Activated naive CD4-positive, alpha-beta T cell treated with anti-CD3 and anti-CD28 coated beads for 36 hours (primary cell): ENCODE results near the gene CSH1. TPM values are rescaled to one million over a fixed set of nuclear protein-coding genes. Genes with fewer than 3 reads are reported as not detected.
"Not testable (repeated sequence)": the region's sequence is repeated elsewhere in the genome, so short reads cannot be mapped to it uniquely, and the experiment has no call there.

Experiments used
- CTCF ChIA-PET: fragments of 350-600 bp; sonication (Branson Sonifier 250); formaldehyde crosslinking; loops from one replicate; lab custom pipeline; 2021; ENCODE audit warnings: antibody characterized with exemption; lab: Charles Lee
- DNase-seq: peaks from one replicate; pipeline ENCODE4 v3.0.0-alpha.2; 2020
- H3K27ac Mint-ChIP-seq: one replicate; pipeline ENCODE4 v1.8.0; 2021; ENCODE audit warnings: mild to moderate bottlenecking, mixed read lengths
- H3K27me3 Mint-ChIP-seq: one replicate; pipeline ENCODE4 v1.8.0; 2021; ENCODE audit warnings: low read depth, mixed read lengths
- H3K36me3 Mint-ChIP-seq: one replicate; pipeline ENCODE4 v1.8.0; 2021; ENCODE audit warnings: low read depth, mixed read lengths
- H3K4me1 Mint-ChIP-seq: one replicate; pipeline ENCODE4 v1.8.0; 2021; ENCODE audit warnings: low read depth, mixed read lengths
- H3K4me3 Mint-ChIP-seq: one replicate; pipeline ENCODE4 v1.8.0; 2021; ENCODE audit warnings: mild to moderate bottlenecking, moderate library complexity, mixed read lengths
- H3K9me3 Mint-ChIP-seq: one replicate; pipeline ENCODE4 v1.8.0; 2021; ENCODE audit warnings: mixed read lengths
- intact Hi-C: fragments of 100-400 bp; cut with micrococcal nuclease; formaldehyde crosslinking; loops from one replicate; pipeline ENCODE4 v1.15.1; 2023
- total RNA-seq, 2 experiments: library from RNA; stranded (reverse); gene quantifications; one replicate each; pipeline ENCODE4 v1.2.3, GENCODE V29; 2021

Gene CSH1
- not detected for total RNA-seq

GRCh38 chr17:63896524-63897354 is at the start of gene CSH1:
CSH1 (minus strand) TSS chr17:63896574; CDS start chr17:63896511, 63 bp downstream.
- H3K9me3 Mint-ChIP-seq, H3K27me3 Mint-ChIP-seq, CTCF ChIA-PET, DNase-seq, H3K36me3 Mint-ChIP-seq, H3K4me1 Mint-ChIP-seq, intact Hi-C loops, H3K4me3 Mint-ChIP-seq, H3K27ac Mint-ChIP-seq: not testable (repeated sequence)

GRCh38 chr17:63945784-63946439 is 49.5 kb upstream of the CSH1 start:
- Mint-ChIP-seq H3K36me3 (no peaks in the 10 kb centered on the region), H3K4me3 (no peak overlapping the region), H3K9me3 (no peaks in the 10 kb centered on the region), H3K4me1 (peaks cover 8% of the 10 kb centered on the region), H3K27me3 (no peaks in the 10 kb centered on the region), H3K27ac (no peak overlapping the region)
- intact Hi-C loops, result loop anchor here (1.0 to 5.0 kb wide), 4 partner anchors 14 to 79 kb away; partner anchors contain the start of gene CD79B
- CTCF ChIA-PET, result interaction anchor here (0.5 to 3.0 kb wide), 43 partner anchors 9 to 194 kb away, joined by 3 to 76 read pairs (median 5); partner anchors contain the start of genes CD79B, CSHL1, GH1 and ICAM2
- DNase-seq, result no peak

- H3K9me3 Mint-ChIP-seq, result no peaks in the 10 kb centered on the region
- no peaks in the 10 kb centered on the region for H3K36me3 Mint-ChIP-seq
- no peak overlapping the region for H3K27ac Mint-ChIP-seq
- peaks cover 8% of the 10 kb centered on the region for H3K4me1 Mint-ChIP-seq
- H3K4me3 Mint-ChIP-seq, result no peak overlapping the region
- no peaks in the 10 kb centered on the region for H3K27me3 Mint-ChIP-seq
- no peak for DNase-seq
- intact Hi-C loops, result loop anchor here (5.0 kb wide), 1 partner anchor 47 kb away; no protein-coding TSS in a partner anchor
- CTCF ChIA-PET, result interaction anchor here (1.9 to 3.0 kb wide), 5 partner anchors 14 to 34 kb away, joined by 7 to 76 read pairs (median 21); partner anchors contain the start of genes CSHL1 and GH1
These were observed 48.5 kb upstream of the CSH1 start for GRCh38 chr17:63944736-63945499.

GRCh38 chr17:63943745-63944144 is 47.4 kb upstream of the CSH1 start:
- no peak overlapping the region for H3K27ac Mint-ChIP-seq
- DNase-seq, result no peak
- H3K36me3 Mint-ChIP-seq, result no peaks in the 10 kb centered on the region
- peaks cover 8% of the 10 kb centered on the region for H3K4me1 Mint-ChIP-seq
- H3K9me3 Mint-ChIP-seq, result no peaks in the 10 kb centered on the region
- H3K4me3 Mint-ChIP-seq, result no peak overlapping the region
- intact Hi-C loops, result no loop called here
- CTCF ChIA-PET, result no interaction called here
- H3K27me3 Mint-ChIP-seq, result no peaks in the 10 kb centered on the region

GRCh38 chr17:63942309-63942985 is 46.1 kb upstream of the CSH1 start:
- Mint-ChIP-seq H3K36me3 (no peaks in the 10 kb centered on the region), H3K27me3 (no peaks in the 10 kb centered on the region), H3K4me3 (no peak overlapping the region), H3K9me3 (no peaks in the 10 kb centered on the region), H3K4me1 (peaks cover 8% of the 10 kb centered on the region), H3K27ac (no peak overlapping the region)
- CTCF ChIA-PET, result no interaction called here
- no peak for DNase-seq
- intact Hi-C loops, result no loop called here

- no peaks in the 10 kb centered on the region for H3K9me3 Mint-ChIP-seq
- no peak overlapping the region for H3K27ac Mint-ChIP-seq
- H3K36me3 Mint-ChIP-seq, result no peaks in the 10 kb centered on the region
- H3K4me1 Mint-ChIP-seq, result peaks cover 7% of the 10 kb centered on the region
- intact Hi-C loops, result no loop called here
- CTCF ChIA-PET, result no interaction called here
- no peaks in the 10 kb centered on the region for H3K27me3 Mint-ChIP-seq
- DNase-seq, result no peak
- no peak overlapping the region for H3K4me3 Mint-ChIP-seq
These were observed 45.4 kb upstream of the CSH1 start for GRCh38 chr17:63941751-63942150.

- no peaks in the 10 kb centered on the region for H3K36me3 Mint-ChIP-seq
- intact Hi-C loops, result no loop called here
- H3K4me3 Mint-ChIP-seq, result no peak overlapping the region
- CTCF ChIA-PET, result no interaction called here
- no peak overlapping the region for H3K27ac Mint-ChIP-seq
- no peaks in the 10 kb centered on the region for H3K27me3 Mint-ChIP-seq
- peaks cover 2% of the 10 kb centered on the region for H3K4me1 Mint-ChIP-seq
- H3K9me3 Mint-ChIP-seq, result no peaks in the 10 kb centered on the region
- DNase-seq, result no peak
These were observed 44.8 kb upstream of the CSH1 start for GRCh38 chr17:63941162-63941561.

- intact Hi-C loops, result no loop called here
- no peak for DNase-seq
- Mint-ChIP-seq H3K27ac (no peak overlapping the region), H3K4me1 (no peaks in the 10 kb centered on the region), H3K27me3 (no peaks in the 10 kb centered on the region), H3K36me3 (no peaks in the 10 kb centered on the region), H3K4me3 (no peak overlapping the region), H3K9me3 (no peaks in the 10 kb centered on the region)
- CTCF ChIA-PET, result interaction anchor here (1.5 to 1.7 kb wide), 2 partner anchors 12 to 21 kb away, joined by 3 read pairs; no protein-coding TSS in a partner anchor
These were observed 44.2 kb upstream of the CSH1 start for GRCh38 chr17:63940584-63940983.

GRCh38 chr17:63939884-63940283 is 43.5 kb upstream of the CSH1 start:
- Mint-ChIP-seq H3K27me3 (no peaks in the 10 kb centered on the region), H3K27ac (no peak overlapping the region), H3K36me3 (no peaks in the 10 kb centered on the region), H3K9me3 (no peaks in the 10 kb centered on the region), H3K4me1 (no peaks in the 10 kb centered on the region), H3K4me3 (no peak overlapping the region)
- DNase-seq, result no peak
- intact Hi-C loops, result no loop called here
- CTCF ChIA-PET, result interaction anchor here (1.5 to 1.7 kb wide), 2 partner anchors 11 to 21 kb away, joined by 3 read pairs; no protein-coding TSS in a partner anchor

GRCh38 chr17:63939401-63939800 is 43.0 kb upstream of the CSH1 start:
- Mint-ChIP-seq H3K27ac (no peak overlapping the region), H3K4me1 (no peaks in the 10 kb centered on the region), H3K4me3 (no peak overlapping the region), H3K9me3 (no peaks in the 10 kb centered on the region), H3K27me3 (no peaks in the 10 kb centered on the region), H3K36me3 (no peaks in the 10 kb centered on the region)
- CTCF ChIA-PET, result interaction anchor here (0.6 to 1.7 kb wide), 3 partner anchors 11 to 483 kb away, joined by 3 to 5 read pairs (median 3); no protein-coding TSS in a partner anchor
- DNase-seq, result no peak
- intact Hi-C loops, result no loop called here

GRCh38 chr17:63937920-63938319 is 41.5 kb upstream of the CSH1 start:
- intact Hi-C loops, result no loop called here
- Mint-ChIP-seq H3K9me3 (no peaks in the 10 kb centered on the region), H3K36me3 (no peaks in the 10 kb centered on the region), H3K4me1 (peaks cover 2% of the 10 kb centered on the region), H3K4me3 (no peak overlapping the region), H3K27me3 (no peaks in the 10 kb centered on the region), H3K27ac (no peak overlapping the region)
- CTCF ChIA-PET, result interaction anchor here (0.6 to 5.1 kb wide), 2 partner anchors 9 to 15 kb away, joined by 3 to 23 read pairs; no protein-coding TSS in a partner anchor
- no peak for DNase-seq
